Activated T-cell treated with anti-CD3 and anti-CD28 coated beads, Interleukin-2, amount 50 U/mL, for 48 hours (primary cell): ENCODE results near the gene MICAL3.
"Not testable (repeated sequence)": the region's sequence is repeated elsewhere in the genome, so short reads cannot be mapped to it uniquely, and the experiment has no call there.

Experiments used
- DNase-seq, 2 experiments: peaks; one replicate each; pipeline ENCODE4 v3.0.0-alpha.2; 2020

MICAL3 gene

DNA sequence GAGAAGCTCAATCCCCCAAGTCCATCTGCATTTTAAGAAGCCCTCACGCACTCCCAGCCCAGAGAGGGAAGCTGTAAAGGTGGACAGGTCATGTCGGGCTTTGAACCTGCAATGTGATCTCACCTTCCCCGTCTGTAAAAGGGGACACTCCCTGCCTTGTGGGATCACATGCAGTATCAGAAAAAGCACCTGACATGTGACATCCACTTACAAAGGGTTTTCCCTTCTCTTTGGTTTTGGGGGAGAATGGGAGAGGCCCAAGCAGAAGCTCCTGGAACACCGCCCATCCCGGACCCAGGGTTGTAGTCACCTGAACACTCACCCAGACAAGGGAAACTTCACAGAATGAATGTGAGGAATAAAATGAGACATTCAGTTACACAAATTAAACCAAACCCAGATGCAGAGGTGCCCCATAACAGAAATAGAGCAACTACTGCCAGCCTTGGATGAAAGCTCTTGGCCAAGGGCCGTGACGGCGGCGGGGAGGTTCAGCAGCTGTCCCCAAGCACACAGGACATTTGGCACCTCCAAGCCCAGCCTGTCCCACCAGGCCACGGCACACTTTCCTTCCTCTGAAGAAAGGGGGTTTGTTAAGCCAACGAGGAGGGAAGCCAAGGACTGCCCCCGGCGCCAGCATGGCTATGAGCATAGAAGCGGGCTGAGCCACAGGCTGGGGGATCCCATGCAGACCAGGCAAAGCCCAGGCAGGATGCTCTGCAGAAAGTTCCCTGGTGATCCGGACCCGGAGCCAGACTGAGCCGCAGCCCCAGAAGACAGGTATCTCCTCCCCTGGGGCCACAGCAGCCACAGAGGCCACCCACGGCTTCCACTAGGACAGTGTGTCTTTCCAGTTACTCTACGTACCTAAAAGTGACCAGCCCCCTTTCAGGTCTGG is 253.9 kb downstream of the MICAL3 start:
- DNase-seq, result no peak

DNA sequence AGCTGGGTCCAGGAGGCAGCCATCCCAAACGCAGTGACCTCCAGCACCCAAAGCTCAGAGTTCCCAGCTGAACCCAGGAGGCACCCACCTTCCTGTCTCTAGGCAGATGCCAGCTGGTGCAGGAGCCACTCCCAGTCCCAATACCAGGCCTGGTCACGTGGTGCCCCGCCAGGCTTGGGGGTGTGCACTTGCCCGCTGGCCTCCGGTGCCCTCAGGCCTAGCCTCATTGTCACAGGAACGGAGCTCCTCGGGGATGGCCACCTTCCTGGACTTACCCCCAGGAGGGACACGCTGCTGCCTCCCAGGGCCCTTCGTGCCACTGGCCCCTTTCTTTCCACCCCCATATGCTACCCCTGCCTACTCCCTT is 254.7 kb downstream of the MICAL3 start:
- no peak for DNase-seq

DNA sequence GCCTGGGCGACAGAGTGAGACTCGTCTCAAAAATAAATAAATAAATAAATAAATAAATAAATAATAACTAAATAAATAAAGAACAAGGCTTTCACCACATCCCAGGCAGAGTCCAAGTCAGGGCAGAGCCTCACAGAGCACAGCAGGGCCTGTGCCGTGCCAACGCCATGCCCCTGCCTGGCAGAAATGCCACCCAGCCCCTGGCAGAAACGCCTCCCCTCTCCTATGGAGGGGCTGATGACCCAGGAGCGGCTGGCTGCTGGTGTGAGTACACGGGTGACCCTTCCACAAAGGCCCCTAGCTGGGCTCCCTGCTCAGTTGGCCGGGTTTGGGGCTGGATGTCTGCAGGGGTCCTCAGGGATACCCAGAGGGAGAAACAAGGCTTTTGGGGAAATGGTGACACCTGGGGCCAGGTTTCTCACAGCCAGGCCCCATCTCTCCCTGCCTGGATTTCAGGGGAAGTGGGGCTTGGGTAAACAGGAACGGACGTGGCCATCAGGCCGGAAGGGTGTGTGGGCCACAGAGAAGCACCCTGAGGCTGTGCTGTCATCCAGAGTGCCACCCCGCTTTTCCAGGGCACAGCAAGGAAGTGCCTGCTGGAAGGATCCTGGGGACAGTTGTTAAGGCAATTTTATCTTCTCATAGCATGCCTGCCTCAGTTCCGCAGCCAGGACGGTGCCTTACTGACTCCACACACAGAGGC is 255.2 kb downstream of the MICAL3 start:
- no peak for DNase-seq

DNA sequence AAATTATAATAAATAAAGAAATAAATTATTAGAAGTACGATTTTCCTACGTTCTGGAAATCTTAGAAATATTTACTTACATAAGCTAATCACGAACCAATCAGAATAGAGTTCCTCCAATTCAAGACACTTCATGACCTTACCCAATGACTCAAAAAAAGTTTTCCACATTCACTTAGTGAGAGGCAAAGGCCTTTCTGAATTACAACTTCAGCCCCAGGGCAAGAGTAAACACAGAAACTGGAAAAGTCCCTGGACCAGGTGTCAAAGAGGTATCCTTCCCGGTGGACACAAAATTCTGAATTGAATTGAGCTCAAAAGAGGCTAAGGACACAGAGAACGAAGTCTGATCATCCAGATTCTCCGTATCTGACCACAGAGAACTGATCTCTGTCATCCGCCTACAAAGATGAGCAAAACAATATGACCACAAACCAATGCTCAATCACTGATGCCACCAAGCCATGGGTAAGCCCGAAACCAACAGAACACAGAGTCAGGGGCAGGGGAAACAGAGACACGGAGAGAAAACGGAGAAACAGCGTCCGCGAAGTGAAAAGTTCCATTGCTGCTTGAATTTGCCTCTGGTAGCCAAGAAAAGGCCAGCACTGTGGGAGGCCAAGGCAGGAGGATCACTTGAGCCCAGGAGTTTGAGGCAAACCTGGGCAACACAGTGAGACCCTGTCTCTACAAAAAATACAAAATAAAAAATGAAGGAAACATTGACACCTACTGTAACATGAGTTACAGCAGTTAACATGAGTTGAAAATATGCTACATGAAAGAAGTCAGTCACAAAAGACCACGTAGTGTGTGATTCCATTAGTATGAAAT is 256.9 kb downstream of the MICAL3 start:
- DNase-seq, result peak; percentile 74 to 75

DNA sequence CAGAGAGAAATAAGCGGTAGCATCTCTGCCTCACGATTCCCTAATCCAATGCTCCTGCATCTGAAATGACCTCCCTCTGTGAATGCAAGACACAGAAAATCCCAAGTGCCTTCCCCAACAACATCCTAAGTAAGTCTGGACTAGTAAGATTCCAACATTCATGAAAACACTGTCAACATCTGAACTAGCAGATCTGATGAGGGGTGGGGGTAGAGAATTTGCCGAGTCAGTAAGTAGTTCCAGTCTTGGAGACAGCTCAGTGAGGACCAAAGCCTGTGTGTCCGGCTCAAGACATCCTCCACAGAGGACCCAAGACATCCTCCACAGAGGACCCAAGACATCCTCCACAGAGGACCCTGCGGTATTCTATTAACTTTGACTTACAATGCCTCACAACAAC is 259.5 kb downstream of the MICAL3 start:
- DNase-seq, result not testable (repeated sequence)

DNA sequence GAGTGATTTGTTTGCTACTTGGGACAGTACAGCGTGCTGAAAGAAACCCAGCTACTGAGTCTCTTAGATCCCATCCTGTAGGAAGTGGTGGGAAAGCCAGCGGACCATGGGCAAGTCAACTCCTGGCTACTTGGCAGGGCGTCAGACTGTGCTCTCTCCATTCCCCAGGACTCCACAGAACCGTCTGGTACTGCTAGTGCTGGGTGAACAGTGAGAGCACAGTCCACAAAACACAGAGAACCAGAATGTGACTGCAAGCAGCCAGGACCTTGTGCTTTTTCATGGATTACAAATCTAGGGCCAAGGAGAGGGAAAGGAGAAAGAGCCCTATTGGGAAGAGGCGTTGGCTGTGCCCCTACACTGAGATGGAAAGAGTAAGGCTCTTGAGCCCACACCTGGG is 260.3 kb downstream of the MICAL3 start:
- no peak for DNase-seq

DNA sequence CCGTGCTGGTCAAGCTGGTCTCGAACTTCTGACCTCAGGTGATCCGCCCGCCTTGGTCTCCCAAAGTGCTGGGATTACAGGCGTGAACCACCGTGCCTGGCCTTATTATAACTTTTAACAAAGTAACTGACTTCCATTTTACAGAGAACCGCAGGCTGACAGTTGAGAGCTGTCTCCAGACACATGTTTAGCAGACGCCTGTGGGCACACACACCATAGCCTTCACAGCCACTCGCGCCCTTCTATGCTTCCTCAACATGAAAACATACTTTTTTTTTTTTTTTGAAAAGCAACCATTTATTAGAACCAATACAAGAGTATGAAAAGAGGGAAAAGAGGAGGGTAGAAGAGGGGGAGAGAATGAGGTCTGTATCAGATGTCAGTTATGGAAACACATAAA is 260.9 kb downstream of the MICAL3 start:
- DNase-seq, result not testable (repeated sequence)

DNA sequence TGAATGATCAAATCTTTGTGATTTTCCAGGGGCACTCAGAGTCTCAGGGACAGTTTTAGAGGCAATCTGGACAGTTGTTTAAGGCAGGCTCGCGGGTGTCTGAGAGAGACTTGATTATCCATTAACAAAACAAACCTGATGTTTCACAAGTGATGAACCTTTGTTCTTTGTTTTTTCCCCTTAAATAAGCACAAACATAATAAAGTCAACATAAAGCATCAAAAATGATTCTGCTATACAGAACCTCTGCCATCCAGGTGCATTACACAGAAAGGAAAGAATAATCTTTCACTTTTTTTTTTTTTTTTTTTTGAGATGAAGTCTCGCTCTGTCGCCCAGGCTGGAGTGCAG is 263.2 kb downstream of the MICAL3 start:
- DNase-seq, result no peak

DNA sequence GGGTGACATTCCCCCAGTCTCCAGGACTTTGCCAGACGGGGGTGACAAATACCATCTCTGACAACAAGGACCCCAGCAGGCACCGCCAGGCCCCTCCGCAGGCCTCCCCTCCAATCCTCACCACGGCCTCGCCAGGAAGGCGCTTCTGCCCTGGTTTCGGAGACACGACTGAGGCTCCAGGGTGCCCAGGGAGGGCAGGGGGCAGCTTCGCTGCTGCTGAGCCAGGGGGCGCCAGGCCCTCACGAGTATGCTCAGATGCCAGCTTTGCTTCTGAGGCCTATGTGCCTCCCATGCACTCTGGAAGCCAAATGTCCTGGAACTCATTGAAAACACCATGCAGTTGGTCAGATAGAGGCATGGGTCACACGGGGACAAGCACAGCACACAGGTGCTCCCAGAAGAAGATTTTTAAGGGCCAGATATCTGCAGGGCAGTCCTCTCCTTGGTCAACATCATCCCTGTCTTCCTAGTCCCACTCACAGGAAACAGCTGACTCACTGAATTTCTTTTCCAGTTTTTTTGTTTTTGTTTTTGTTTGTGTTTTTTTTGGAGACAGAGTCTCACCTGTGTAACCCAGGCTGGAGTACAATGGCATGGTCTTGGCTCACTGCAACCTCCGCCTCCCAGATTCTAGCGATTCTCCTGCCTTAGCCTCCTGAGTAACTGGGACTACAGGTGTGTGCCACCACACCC is 270.0 kb downstream of the MICAL3 start:
- DNase-seq, result peak in 1 of 2 experiments; percentile 54

DNA sequence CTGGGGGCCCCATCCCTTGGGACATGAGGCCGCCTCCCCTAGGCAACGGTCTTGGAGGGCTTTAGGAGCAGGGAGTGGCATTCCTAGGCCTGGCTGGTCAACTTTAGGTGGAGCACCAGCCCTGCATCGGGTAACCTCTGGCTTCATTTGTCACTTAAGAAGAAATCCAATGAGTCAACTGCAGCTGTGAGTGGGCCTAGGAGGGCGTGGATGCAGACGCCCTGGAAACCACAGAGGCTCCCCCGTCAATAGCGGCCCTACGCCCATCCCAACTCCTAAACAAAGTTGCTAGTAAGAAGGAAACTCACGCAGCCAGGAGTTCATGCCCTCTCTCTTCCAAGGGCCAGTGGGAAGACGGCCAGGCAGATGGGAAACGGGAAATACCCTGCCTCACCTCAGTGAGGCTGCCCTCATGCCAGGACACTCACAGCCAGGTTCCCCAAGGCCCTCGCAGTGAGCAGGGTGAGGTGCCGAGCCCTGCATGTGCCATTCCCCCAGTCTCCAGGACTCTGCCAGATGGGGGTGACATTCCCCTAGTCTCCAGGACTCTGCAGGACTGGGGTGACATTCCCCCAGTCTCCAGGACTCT is 270.9 kb downstream of the MICAL3 start:
- DNase-seq, result no peak

DNA sequence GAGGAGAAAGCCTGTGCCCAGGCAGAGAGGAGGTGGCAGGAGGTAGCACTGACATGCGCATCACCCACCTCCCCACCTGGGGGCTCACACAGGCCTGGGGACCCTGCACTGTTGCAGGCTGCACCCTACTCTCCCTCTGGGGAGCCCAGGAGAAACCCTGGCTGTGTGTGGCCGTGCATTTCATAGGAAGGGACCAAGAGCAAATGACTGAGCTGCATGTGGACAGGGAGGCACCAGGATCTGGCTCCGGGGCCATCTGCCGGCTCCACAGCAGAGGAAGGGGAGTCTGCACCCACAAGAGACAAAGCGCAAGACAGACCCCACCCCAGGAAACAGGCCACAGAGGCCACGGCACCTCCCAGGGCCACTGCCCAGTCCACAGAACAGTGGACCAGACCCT is 272.8 kb downstream of the MICAL3 start:
- DNase-seq, result no peak

DNA sequence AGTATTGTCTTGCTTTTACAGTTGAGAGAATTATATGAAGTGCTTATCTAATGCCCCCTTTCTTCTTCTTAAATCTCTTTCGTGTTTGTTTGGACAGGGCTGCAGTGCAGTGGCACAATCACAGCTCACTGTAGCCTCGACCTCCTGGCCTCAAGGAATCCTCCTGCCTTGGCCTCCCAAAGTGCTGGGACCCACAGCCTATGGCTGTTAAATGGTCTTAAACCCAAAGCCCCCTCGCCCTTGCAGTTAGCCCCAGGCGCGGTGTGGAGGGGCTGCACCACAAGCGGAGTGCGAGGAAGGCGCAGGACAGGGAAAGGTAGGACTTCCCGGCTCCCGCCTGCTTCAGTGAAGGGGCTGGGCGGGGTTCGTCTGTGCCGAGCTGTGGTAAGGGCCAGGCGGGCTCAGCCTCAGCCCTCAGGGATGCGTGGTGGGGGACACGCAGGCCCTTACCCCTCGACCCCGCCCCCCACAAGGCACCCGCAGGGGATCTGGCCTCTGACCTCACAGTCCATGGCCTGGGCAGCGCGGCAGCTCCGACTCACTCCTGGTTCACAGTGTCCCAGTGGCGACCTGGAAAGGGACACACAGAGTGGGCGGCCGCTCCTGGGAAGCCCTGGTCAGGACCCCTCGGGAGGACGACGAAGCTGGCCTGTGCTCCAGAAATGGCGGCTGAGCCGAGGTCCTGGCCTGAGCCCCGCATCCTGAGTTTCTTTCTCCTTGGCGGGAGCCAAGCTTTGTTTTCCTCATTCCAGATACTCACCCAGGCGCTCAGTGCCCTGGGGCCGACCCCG is 274.6 kb downstream of the MICAL3 start:
- DNase-seq, result no peak

DNA sequence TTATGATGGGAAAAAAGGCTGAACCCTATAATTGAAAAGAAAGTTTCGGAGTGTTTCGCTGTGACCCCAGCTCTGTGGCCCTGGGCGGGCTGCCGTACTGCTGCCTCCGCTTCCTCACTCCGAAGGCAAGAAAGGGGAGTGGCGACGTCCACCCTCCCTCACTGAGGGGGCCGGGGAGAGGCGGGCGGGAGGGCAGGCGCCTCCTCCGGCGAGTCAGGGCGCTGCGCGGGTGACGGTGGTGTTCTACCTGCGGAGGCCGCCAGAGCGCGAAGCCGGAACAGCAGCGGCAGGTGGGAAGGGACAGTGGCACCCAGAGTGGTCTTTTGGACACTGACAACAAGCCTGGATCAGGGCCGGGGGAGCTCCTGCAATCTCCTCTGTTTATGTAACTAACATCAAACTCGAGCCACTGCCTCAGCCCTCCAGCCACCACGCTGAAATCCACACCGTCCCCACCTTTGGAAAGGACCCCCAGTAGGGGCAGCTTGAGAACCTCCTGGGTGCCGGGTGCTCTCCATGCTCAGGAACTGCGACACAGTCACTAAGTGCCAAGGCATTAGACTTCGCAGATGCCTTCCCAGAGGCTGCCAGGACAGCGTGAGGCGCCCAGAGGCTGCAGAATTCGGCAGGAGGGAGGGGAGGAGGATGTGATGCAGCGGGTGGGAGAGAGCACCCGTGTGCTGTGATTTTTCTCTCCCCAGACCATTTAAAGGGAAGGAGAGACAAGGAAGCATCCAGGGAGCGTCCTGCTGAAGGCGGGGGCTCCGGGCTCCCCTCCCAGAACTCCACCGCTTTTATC is 275.6 kb downstream of the MICAL3 start:
- DNase-seq, result no peak

DNA sequence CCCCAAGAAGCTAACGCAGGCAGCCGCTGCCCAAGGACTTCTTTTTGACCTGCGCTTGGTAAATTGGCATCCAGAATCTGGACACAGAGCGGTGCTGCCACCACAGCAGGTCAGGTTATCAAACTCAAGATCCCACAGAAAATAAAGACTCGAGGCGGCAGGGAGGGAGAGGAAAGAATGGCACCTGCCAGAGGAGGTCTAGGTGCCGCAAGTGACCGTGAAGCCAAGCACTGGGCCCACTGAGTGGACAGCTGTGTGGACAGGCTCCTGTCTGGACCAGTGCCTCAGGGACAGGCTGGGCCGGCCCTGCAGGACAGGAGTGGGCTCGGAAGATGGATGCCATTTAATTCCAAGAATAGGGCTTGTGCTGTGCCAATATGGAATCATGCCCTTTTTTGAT is 277.4 kb downstream of the MICAL3 start:
- DNase-seq, result no peak

DNA sequence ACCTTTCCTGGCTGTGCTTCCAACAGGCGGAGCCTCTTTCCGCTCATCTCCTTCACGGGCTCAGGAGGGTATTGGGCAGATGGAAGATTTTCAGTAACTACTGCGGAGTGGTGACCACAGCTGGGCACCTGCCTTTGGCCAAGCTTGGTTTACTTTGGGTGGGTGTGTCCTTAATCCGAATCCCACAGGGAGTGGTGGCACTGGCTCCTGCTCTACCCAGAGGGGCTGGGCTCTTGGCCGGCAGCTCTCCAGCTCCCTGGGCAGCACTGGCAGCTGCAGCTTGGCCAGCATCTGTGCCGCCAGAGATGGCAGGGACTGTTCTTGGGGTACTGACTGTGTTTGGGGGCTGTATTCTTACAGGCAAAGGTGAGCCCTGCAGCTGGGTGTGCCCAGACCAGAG is 279.9 kb downstream of the MICAL3 start:
- DNase-seq, result no peak

DNA sequence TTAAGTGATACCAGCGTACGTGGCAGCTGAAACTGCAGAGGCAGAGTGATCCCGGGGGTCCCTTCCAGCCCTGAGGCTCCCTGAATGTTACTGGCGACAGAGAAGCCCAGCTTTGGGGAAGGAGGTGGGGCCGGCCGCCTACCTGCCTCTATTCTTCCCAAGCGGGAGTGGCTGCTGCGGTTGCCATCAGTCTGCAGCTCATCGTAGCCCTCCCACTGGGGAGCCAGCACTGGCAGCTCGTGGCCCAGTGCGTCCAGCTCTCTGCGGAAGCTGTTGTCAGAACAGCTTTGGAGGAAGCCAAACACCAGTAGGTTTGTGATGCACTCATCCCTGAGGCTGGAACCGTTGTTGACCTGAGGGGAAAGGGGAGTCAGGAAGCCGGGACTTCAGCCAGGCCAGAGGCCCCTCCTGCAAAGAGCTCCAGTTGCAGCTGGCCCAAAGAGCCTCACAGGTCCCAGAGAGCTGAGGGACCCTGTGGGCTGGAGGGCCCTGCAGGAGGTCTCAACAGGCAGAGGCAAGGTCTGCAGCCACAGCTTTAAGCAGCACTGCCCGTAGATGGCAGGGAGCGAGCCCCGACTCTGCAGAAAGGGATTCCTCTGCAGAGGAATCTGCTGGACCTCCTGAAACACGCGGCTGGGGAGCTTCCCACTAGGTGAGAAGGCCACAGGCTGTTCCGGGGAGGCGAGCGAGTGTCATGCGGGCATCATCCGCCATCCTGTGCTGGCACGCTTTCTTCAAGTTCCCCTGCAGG is 280.5 kb downstream of the MICAL3 start:
- DNase-seq, result no peak

DNA sequence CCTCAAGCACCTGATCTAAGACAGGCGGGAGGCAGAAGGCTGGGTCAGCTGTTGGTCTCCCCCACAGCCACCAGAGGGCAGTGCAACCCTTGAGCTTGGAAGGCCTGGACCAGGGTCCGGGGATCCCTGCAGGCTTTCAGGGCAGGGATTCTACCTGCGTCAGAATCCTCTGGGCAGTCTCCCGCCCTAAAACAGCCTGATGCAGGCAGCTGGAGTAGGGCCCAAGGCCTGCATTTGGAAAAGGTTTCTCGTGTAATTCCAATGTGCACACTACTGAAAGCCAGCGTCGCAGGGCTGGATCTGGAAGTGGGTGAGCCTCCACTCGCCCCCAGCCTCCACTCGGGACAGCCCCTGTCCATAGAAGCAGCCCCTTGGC is 281.8 kb downstream of the MICAL3 start:
- peak; percentile 85 for DNase-seq

DNA sequence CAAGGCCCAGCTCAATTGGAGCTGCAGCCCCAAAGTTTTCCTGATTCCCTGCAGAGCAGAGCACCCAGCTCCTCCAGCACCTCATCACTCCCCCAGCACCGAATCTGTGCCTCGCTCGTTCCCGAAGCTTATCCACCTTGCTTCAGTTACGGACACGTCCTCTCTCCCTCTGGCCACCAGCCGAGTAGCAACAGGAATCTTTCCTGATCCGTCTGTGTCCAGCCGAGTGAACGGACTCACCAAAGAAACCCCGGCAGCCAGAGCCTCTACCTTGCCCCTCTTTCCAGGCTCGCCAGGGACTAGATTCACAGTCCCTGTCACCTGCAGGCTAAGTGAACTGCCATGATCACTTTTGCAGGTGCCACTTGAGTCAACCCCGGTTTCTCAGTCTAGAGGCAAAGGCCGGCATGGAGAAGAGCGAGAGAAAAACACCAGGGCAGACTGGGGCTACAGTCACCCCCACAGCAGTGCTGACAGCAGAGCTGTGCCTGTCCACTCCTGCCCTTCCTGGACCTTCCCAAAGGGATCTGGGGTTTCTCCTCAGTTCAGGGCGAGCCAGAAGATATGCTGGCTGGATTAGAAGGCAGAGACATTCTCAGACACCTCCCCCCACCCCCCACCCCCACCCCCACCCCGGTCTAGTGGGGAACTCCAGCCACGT is 282.4 kb downstream of the MICAL3 start:
- no peak for DNase-seq

DNA sequence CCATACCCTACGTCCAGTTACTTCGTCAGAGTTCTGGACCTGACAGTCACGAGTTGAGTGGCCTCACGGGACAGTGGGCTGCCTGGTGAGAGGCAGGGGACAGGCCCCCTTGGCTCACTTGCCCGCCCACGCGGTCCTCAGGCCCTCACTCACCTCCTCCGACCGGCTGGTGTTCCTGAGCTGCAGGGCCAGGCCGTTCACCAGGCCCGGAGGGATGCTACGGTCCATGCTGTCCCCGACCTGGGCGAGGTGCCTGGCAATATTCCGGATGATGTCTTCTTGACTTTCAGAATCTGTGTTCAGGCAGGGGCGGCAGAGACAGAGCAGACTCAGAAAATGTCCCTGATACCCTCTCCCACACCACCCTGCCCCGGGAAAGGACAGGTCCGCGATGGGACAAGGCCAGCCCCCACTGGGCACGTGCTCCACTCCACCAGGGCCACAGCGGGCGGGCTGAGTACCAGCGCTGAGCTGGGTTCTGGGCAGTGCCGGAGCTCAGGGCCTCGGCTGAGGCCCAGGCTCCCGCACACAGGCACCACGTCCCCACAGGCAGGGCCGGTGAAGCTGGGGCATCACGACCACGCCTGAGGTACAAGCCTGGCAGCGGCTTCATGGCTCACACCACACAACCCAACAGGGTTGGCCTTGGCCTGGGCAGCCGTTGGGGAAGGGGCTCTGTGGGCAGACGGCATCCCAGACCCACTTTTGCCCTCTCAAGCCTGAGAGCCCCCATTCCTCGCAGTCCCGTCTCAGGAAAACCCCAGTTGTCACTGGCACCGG is 285.0 kb downstream of the MICAL3 start:
- no peak for DNase-seq
